ENCODE results near the gene EPAS1. TPM values are rescaled to one million over a fixed set of nuclear protein-coding genes. Genes with fewer than 3 reads are reported as not detected.

EPAS1 gene
- total RNA-seq, 6 experiments from 2014 or later = 101 to 232 (median 170) TPM

GRCh38 chr2:46254474-46254873 lies 42.7 kb upstream of the EPAS1 start:
- Histone ChIP-seq H3K27me3 (no peaks in the 10 kb centered on the region), H3K4me3 (no peak overlapping the region), H3K9me3 (no peaks in the 10 kb centered on the region), H3K4me1 (peaks cover 0 to 23% (median 9%) of the 10 kb centered on the region in 4 donors), H3K27ac (no peak overlapping the region), H3K36me3 (no peaks in the 10 kb centered on the region)
- intact Hi-C loops (cut with DNase I) = no loop called here
- TF ChIP-seq POLR2A (IDR thresholded peaks at IDR 0.05) = no peak
- no peak for TF ChIP-seq CTCF (IDR thresholded peaks at IDR 0.05)
- DNase-seq (peak in 2 of 3 donors; percentile 66 to 70), ATAC-seq (peak; percentile 13 to 64 (median 61))
- WGBS (ENCODE audit: insufficient coverage, low coverage, low lambda C conversion rate, missing lambda C conversion rate) = no CpG with 5 or more reads among the region's 4 CpGs

DNA sequence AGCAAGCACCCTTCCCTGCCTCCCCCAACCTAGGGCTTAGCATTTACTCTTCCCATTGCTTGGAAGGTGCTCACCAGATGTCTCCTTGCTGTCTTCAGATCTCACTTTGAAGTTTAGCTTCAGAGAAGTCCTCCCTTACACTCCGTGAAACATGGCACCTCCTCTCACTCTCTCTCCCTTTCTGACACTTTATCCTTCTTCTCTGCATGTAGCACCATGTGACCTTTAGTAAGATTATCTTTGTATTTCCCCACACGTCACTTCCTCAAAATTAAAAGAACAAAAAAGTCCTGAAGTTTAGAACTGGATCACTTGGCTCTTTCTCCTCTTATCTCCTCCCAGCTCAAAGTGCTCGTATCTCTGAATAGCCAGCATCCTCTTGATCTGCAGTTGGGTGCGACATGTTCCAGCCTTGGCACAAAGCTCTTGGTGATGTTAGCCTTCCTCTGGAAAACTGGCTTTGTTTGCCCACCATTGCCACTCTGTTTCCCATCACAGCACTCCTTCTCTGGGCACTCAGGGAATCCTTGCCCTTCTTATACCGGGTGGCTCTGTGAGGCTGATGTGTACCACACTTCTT lies 40.6 kb upstream of the EPAS1 start:
- no peak for TF ChIP-seq CTCF (IDR thresholded peaks at IDR 0.05)
- TF ChIP-seq POLR2A (IDR thresholded peaks at IDR 0.05) = no peak
- ATAC-seq (no peak), DNase-seq (peak in 1 of 3 donors; percentile 7)
- Histone ChIP-seq H3K36me3 (no peaks in the 10 kb centered on the region), H3K27me3 (no peaks in the 10 kb centered on the region), H3K27ac (peak overlapping the region in 1 of 3 donors; percentile 9), H3K9me3 (no peaks in the 10 kb centered on the region), H3K4me1 (peaks cover 0 to 37% (median 19%) of the 10 kb centered on the region in 4 donors), H3K4me3 (no peak overlapping the region)
- intact Hi-C loops (cut with DNase I) = no loop called here
- WGBS (ENCODE audit: insufficient coverage, low coverage, low lambda C conversion rate, missing lambda C conversion rate) = 52% methylated on average over 5 of the region's 5 CpGs

GRCh38 chr2:46257476-46257875 lies 39.7 kb upstream of the EPAS1 start:
- Histone ChIP-seq H3K36me3 (no peaks in the 10 kb centered on the region), H3K27me3 (no peaks in the 10 kb centered on the region), H3K4me3 (no peak overlapping the region), H3K27ac (no peak overlapping the region), H3K4me1 (peaks cover 0 to 37% (median 19%) of the 10 kb centered on the region in 4 donors), H3K9me3 (no peaks in the 10 kb centered on the region)
- intact Hi-C loops (cut with DNase I) = no loop called here
- peak in 1 of 3 donors; percentile 11 for DNase-seq
- no peak for TF ChIP-seq POLR2A (IDR thresholded peaks at IDR 0.05)
- WGBS (ENCODE audit: insufficient coverage, low coverage, low lambda C conversion rate, missing lambda C conversion rate) = 67% methylated on average over 4 of the region's 4 CpGs
- peak in 2 of 4 donors; percentile 10 to 25 for ATAC-seq

GRCh38 chr2:46257980-46258379 lies 39.2 kb upstream of the EPAS1 start:
- 61% methylated on average over 5 of the region's 5 CpGs for WGBS (ENCODE audit: insufficient coverage, low coverage, low lambda C conversion rate, missing lambda C conversion rate)
- peaks cover 0 to 32% (median 17%) of the 10 kb centered on the region in 4 donors for H3K4me1 ChIP-seq
- peak overlapping the region in 1 of 3 donors; percentile 5 for H3K27ac ChIP-seq
- ATAC-seq (no peak), DNase-seq (no peak)
- H3K4me3 ChIP-seq = no peak overlapping the region
- no peaks in the 10 kb centered on the region for H3K36me3 ChIP-seq
- intact Hi-C loops (cut with DNase I) = no loop called here
- no peaks in the 10 kb centered on the region for H3K27me3 ChIP-seq
- TF ChIP-seq CTCF (IDR thresholded peaks at IDR 0.05) = no peak
- no peak for TF ChIP-seq POLR2A (IDR thresholded peaks at IDR 0.05)
- H3K9me3 ChIP-seq = no peaks in the 10 kb centered on the region

- ATAC-seq (peak; percentile 84 to 93 (median 92)), DNase-seq (peak in 2 of 3 donors; percentile 60 to 78)
- 46% methylated on average over 3 of the region's 5 CpGs for WGBS (ENCODE audit: insufficient coverage, low coverage, low lambda C conversion rate, missing lambda C conversion rate)
- Histone ChIP-seq H3K4me3 (no peak overlapping the region), H3K27me3 (no peaks in the 10 kb centered on the region), H3K36me3 (no peaks in the 10 kb centered on the region), H3K9me3 (no peaks in the 10 kb centered on the region), H3K4me1 (peaks cover 0 to 27% (median 14%) of the 10 kb centered on the region in 4 donors), H3K27ac (peak overlapping the region in 2 of 3 donors; percentile 33 to 85)
- TF ChIP-seq CTCF (IDR thresholded peaks at IDR 0.05) (no peak), POLR2A (IDR thresholded peaks at IDR 0.05) (no peak)
- intact Hi-C loops (cut with DNase I) = no loop called here
These were observed 38.0 kb upstream of the EPAS1 start for GRCh38 chr2:46258937-46259776.
